ENCODE results near the gene CAVIN3.
"Not testable (repeated sequence)": the region's sequence is repeated elsewhere in the genome, so short reads cannot be mapped to it uniquely, and the experiment has no call there.

The CAVIN3 gene

DNA sequence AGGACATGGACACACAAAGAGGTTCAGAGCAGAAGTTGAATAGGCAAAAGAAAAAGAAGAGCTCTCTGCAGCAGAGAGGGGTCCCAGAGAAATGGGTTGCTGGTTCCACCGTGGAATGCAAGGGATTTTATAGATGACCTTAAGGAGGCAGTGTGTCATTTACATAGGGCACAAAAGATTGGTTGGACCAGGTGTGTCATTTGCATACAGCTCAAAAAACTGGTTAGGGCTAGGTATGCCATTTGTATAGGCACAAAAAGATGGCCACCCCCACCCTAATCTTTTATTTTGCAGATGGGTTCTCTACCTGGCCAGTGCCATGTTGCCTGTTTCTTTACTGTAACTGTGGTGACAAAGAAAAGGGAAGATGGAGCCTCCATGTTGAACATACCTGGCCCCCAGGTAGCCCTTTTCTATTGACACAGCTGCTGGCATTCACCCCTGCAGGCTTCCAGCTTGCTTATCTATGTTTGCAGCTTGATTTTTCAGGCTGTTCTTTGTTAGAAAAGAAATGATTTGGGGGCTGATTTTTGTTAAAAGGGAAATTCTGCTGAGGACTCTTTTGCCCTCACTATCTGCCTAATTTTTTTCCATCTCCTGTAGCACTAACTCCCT is 3.1 kb upstream of the CAVIN3 start:
- no peak for DNase-seq (ENCODE audit: low read depth)

DNA sequence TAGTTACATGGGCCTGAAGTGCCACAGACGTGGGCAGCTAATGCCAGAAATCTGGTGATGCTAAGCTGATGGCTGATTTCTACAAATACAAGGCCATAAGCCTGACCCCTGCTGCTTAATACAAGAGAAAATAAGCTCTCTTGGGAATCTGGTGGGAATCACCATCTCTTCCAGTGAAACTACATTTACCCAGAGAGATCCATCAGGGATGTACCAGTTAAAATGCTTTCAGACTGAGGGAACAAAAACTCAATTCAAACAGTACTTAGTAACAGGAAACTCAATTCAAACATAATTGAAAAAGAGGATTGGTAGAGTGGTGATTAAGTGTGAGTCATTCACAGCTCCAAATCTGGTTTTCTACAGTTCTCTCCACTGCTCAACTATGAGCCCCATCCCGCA is 1.7 kb upstream of the CAVIN3 start:
- no peak for DNase-seq (ENCODE audit: low read depth)

DNA sequence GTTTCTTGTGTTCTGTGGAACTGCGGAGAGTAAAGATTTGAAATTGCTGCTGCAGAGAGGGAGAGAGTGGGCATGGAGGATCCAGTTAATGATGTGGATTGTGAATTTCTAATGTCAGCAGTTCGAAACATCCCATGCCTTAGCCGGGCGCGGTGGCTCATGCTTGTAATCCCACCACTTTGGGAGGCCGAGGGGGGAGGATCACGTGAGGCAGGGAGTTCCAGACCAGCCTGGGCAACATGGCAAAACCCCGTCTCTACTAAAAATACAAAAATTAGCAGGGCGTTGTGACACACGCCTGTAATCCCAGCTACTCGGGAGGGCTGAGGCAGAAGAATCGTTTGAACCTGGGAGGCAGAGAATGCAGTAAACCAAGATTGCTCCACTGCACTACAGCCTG is 1.1 kb upstream of the CAVIN3 start:
- DNase-seq (ENCODE audit: low read depth) = no peak

DNA sequence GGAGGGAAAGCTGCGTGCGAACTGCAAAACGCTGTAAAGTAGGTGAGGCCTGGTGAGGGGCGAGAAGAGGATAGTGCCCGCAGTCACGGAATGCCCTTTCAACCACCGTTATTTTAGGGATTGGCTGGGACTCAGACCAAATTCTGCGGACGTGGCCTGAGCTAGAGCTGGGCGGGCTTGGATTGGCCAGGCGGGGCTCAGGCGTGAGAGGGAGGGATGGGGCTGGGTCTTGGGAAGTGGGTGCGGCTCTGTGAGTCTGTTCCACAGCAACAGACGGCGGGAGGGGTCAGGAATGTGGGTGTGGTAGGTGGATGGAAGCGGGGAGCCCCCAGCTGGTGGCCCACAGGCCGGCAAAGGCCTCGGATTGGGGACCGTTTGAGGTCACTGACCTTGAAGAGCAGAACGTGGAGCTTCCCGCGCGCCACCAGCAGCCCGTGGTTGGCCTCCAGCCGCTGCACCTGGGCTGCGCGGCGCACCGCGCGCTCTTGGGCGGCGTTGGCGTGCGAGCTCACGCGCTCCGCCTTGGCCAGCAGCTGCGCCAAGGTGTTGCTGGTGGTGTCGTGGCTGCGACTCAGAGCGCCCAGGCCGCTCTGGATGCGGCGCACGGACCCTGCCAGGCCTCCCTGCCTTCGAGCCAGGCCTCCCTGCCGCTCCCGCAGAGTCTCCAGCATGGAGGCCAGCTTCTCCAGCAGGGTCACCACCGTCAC is 444 bp downstream of the CAVIN3 start:
- no peak for DNase-seq (ENCODE audit: low read depth)

DNA sequence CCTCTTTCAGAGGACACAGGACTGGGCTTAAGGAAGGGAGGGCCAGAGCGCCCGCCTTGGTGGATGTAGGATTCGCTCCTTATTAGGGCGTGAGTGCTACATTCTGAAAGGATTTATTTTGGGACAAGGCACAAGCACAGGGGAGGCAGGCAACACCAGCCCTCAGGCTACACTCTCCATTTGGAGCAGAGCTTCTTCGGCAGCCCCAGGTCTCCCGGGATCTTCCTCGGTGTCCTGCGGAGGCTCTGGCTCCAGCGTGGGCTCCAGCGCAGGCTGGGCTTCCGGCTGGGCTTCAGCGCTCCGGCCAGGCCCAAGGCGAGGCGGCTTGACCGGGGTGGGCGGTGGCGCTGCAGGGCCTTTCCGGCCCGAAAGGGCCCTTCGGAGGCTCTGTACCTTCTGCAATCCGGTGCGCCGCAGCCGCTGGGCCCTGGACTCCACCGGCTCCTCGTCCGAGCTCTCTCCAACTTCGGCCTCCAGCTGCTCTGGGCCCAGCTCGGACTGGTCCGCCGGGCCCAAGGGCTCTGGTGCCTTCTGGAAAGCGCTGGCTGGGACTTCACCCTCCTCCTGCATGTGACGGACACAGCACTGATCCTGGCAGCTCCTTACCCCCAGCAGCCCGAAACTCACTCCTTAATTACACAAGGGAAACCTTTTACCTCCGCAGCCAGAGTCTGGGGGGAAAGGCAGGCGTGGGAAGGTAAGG is 1.1 kb downstream of the CAVIN3 start:
- DNase-seq (ENCODE audit: low read depth) = no peak

DNA sequence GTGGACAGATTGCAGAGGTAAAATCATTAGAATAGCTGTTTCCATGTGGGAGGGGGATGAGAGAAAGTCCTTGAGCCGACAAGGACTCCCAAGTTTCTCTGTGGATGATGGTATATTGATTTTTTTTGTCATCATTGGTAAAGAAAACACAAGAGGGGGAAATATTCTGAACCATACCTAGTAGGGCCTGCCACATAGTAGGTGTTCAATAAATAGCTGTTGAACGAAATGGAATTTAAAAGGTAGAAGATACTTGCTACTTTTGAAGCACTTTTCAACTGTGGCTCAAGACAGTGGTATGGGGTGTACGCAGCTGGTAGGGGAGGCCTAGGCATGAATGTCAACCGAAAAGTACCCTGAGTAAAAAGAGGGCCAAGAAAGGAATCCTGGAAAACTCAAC is 2.1 kb downstream of the CAVIN3 start:
- no peak for DNase-seq (ENCODE audit: low read depth)

DNA sequence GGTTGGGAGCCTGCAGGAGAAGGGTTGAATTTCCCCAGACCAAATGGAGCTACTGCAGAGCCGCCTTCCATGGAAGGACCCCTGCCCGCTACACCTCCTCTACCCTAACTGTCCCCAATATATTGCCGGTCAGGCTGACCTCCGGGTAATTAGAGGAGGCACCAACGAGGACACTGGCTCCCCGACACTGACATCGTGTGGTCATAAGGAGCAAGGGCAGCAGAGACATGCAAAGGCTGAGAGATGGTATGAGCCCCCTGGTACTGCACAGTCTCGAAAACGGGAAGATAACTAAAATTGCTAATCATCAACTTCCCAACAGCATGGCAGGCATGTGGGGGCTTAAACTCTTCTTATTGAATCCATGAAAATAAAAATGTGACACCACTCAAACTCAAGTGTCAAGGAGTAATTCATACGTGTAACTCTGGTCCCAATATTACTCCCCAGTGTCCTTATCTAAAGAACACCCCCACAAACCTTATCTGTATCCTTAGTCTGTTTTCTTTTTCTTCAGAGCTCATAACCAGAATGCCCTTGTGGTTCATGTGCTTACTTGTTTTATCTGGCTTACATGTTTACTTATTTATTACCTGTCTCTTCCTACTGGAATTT is 4.4 kb downstream of the CAVIN3 start:
- no peak for DNase-seq (ENCODE audit: low read depth)

DNA sequence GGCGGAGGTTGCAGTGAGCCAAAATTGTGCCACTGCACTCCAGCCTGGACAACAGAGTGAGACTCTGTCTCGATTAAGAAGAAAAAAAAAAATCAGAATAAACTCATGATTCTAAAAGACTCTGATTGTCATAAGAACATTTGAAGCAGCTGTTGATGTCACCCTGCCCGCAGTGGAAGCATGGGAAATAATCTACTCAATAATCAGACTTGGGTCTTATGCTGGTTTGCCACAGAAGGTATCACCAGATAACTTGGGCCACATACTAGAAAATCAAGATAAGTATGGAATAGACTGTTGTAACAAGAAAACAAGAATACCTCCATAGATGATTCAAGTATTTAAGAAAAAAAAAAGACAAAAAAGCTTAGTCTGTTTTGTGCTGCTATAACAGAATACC is 8.2 kb downstream of the CAVIN3 start:
- no peak for DNase-seq (ENCODE audit: low read depth)

DNA sequence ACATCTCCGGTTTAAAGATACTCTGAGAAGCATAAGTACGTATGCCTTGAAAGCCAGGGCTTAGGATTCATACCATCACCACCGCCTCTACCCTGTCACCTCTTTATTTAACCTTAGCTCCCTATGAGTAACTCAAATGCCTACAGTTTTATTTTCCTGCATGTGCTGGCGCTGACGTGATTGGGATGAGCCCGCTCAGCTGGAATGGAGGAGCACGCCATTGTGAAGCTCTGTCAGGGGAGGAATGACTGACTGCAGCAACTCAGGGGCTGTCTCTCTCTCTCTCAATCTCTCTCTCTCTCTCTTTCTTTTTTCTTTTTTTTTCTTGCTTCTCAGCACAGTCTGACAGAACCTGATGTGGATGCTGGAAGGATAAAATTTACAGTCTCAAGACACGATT is 12.4 kb downstream of the CAVIN3 start:
- DNase-seq (ENCODE audit: low read depth) = no peak

DNA sequence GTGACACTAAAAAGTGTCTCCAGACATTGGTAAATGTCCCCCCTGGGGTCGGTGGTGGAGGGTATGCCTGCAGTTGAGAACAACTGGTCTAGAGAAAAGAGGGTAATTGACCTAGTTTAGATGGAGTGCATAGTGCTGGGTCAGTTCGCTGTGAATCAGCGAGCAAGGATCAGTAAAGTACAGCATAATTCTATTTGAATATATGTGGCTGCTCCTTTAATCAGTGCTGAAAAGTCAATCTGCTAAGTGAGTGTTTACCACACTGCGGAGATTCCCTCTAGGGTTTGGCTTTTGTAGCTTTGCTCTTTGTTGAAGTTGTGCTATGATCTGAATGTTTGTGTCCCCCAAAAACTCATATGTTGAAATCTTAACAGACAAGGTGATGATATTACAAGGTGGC is 15.0 kb downstream of the CAVIN3 start:
- DNase-seq (ENCODE audit: low read depth) = no peak

DNA sequence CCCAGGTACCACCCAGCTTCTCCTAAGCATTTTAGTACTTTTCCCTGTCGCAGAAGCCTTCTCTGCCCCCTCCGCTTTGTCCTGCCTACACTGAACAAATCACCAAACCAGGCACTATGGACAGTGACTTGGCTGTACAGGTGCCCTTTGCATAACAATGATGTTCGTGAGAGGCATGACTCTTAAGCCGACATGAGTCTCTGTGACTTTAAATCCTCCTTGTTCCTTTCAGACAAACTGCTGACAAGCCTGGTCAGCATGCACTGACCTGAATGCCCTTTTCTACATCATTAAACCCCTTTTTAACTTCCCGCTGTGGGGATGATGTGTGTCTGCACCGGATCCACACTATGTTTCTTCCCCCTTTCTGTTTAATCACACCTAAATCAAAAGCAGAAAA is 16.6 kb downstream of the CAVIN3 start:
- DNase-seq (ENCODE audit: low read depth) = no peak

DNA sequence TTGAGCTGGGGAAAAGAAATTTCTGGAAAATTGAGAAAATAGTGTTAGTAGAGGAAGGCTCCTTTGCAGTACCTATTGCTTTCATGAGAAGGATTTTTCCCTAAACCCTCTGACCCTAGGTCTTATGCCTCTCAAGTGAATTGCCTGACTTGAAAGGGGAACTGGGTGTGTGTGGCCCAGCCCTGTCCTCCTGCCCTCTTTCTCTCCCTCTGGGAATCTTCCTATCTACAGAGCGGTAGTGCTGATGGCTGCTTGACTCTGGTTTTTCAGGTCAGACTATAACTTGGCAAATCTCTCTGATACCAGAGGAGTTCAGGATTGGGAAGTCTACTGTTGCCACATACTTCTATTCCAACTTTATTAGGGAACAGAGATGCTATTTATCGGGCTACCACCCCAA is 19.2 kb downstream of the CAVIN3 start:
- DNase-seq (ENCODE audit: low read depth) = no peak

DNA sequence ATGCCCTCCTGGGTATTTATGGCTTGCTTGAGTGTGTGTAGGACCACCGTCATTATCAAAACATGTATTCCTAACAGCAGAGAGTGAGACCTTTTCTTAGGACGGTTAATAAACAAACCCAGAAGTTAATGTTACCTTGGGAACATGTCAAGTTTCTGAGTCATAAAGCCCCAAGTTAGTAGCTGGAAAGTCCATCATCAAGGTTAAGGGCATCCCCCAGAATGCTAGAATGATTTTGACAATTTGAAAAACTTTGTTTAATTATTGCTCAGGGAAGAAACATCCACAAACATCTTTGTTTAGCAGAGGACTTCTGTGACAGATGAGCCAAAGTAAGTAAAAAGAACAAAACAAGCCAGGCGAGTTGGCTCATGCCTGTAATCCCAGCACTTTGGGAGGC is 20.0 kb downstream of the CAVIN3 start:
- no peak for DNase-seq (ENCODE audit: low read depth)

DNA sequence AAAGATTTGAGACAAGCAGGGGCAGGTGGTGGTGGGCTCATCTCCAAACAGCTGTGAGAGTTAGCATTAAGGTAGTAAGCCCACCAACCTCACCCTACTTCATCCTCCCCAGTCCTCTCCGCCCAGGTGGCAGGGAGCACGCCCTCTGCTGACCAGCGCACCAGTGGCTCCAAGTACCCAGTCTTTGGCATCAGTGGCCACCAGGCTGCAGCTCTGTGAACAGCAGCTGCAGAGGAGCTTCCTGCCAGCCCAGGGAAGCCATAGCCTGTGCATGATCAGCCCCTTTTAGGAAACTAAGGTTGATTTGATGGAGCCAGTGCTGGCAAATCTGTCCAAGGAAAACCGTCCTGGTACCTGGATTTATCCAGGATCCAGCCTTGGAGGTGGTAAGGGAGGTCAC is 21.7 kb downstream of the CAVIN3 start:
- DNase-seq (ENCODE audit: low read depth) = no peak

DNA sequence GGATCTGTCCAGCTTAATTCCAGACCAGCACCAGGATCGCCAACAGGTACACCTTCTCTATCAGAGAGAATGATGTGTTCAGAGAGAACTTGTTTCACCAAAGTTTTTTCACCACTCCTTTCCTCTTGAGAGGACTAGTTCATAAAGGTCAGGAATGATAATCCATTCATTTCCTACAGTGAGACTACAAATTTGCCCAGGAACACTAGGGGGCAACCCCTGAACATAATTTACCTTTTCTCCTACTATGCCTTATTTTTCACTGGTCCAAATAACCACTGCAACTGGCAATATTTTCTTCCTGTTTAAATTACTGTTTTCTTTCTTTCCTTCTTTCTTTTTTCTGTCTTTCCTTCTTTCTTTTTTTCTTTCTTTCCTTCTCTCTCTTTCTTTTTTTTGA is 22.5 kb downstream of the CAVIN3 start:
- no peak for DNase-seq (ENCODE audit: low read depth)

DNA sequence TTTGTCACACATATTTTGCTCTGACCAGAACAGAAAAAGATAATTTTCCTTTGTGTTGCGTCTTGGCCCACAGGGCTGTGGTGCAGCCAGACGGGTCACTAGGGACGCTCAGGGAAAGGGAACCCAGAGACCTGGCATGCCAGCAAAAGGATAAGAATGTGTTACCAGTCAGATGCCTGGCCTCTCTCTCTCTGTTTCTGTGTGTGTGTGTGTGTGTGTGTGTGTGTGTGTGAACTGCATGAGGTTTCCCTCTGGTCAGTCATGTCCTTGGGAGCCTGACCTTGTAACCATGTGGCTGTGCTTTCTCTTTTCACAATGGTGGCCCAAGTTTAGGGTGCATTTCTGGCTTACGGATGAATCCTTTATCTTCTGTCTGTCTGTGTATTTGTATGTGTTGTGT is 35.3 kb downstream of the CAVIN3 start:
- DNase-seq (ENCODE audit: low read depth) = no peak

DNA sequence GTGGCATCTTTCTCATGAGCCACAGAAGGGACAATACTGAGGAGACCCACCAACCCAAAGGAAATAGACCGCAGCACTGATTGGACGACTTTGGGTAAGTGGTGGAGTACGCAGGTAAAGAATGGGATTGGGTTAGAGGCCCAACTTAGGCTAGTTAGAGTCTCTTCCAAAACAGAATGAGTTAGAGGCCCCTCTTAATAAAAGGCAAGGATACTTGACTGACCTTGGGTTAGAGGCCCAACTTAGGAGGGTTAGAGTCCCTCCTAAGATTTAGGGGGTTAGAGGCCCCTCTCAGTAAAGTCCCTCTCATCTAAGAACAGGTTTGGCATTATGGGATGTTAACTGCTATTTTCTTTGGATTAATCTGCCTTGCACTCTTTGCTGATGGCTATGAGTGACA is 36.1 kb downstream of the CAVIN3 start:
- DNase-seq (ENCODE audit: low read depth) = no peak

DNA sequence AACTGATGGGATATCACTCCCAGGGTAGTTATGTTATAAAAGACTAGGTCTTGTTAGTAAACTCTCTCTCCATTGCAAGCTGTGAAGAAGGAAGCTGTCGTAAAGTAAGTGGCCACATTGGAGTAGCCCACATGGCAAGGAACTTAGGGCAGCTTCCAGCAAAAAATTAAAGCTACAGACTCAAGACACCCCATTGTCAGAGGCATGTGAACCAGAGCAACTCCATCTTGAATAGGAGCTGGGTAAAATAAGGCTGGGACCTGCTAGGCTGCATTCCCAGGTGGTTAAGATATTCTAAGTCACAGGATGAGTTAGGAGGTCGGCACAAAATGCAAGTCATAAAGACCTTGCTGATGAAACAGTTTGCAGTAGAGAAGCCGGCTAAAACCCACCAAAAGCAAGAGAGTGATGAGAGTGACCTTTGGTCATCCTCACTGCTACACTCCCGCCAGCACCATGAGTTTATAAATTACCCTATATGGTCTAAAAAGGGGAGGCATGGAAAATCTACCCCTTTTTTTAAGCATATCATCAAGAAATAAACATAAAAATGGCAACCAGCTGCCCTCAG is 36.8 kb downstream of the CAVIN3 start:
- no peak for DNase-seq (ENCODE audit: low read depth)

DNA sequence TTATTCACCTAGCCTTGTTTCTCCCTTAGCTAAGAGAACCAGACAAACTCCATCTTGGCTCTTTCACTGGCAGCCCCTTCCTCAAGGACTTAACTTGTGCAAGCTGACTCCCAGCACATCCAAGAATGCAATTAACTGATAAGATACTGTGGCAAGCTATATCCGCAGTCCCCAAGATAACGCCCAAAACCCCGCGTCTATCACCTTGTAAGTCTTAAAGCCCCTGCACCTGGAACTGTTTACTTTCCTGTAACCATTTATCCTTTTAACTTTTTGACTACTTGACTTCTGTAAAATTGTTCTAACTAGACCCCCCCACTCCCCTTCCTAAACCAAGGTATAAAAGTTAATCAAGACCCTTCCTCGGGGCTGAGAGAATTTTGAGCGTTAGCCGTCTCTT is 39.5 kb downstream of the CAVIN3 start:
- not testable (repeated sequence) for DNase-seq (ENCODE audit: low read depth)

DNA sequence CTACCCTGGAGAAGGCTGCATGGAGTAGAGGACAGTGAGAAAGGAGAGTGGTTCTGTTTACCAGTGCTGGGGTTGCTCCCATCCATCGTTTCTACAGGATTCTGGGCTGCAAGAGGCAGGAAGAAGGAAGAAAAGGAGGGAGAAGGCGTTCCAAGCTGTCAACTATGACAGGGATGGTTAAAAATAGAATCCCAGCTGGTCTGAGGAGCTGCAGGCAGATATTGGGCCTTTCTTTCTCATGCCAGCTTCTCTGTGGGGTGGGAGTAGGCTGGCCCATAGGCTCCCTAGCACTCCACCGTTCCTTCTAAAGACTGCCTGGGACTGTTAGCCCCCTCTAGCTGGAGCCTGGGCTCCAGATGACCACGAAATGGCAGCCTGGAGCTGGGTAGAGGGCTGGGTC is 47.1 kb downstream of the CAVIN3 start:
- DNase-seq (ENCODE audit: low read depth) = no peak

DNA sequence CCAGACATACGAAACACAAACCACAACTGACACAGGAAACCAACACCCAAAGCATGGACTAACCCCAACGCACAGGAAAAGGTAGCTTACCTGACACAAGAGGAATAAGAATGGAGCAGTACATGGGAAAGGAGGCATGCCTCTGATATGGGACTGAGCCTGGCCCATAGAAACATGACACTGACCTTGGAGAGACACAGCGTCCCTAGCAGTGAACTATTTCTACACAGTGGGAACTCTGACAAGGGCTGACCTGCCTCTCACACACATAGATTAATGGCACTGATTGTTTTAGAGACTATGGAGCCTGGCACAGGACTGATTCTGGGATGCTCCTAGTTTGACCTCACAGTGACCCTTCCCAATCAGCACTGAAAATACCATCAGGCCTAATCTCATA is 48.7 kb downstream of the CAVIN3 start:
- DNase-seq (ENCODE audit: low read depth) = no peak

DNA sequence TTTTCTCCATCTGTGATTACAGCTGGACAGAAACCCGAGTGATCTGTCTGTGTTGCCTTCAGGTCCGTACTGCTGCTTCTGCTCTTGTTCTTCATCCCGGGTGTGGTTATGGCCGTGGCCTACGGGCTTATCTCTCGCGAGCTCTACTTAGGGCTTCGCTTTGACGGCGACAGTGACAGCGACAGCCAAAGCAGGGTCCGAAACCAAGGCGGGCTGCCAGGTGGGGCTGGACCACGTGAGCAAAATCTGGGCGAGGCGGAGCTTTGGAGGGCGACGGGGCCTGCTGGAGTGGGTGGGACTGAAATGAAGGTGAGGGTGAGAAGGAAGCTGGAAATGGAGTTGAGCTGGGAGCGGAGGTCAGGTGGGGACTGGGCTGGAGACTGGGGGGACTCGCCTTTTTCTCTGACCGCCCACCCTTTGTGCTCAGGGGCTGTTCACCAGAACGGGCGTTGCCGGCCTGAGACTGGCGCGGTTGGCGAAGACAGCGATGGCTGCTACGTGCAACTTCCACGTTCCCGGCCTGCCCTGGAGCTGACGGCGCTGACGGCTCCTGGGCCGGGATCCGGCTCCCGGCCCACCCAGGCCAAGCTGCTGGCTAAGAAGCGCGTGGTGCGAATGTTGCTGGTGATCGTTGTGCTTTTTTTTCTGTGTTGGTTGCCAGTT is 49.6 kb downstream of the CAVIN3 start:
- DNase-seq (ENCODE audit: low read depth) = no peak

All from CMK (cell line).